PC-3 (cell line): ENCODE results near the gene GPC1.

Source experiments
- EZH2 ChIP-seq: fragments of 300-600 bp; sonication (generic); IDR thresholded peaks from one replicate; pipeline ENCODE4 v1.6.1; 2017; ENCODE audit warnings: antibody characterized with exemption, mild to moderate bottlenecking, low read length; ENCODE audit not compliant: unreplicated experiment
- TF ChIP-seq, protein P1 (sequence below): fragments of 300-600 bp; sonication (generic); conservative IDR thresholded peaks from 2 replicates; pipeline ENCODE4 v1.5.1; 2017; ENCODE audit warnings: antibody characterized with exemption, low read depth, mild to moderate bottlenecking, low read length

DNA sequence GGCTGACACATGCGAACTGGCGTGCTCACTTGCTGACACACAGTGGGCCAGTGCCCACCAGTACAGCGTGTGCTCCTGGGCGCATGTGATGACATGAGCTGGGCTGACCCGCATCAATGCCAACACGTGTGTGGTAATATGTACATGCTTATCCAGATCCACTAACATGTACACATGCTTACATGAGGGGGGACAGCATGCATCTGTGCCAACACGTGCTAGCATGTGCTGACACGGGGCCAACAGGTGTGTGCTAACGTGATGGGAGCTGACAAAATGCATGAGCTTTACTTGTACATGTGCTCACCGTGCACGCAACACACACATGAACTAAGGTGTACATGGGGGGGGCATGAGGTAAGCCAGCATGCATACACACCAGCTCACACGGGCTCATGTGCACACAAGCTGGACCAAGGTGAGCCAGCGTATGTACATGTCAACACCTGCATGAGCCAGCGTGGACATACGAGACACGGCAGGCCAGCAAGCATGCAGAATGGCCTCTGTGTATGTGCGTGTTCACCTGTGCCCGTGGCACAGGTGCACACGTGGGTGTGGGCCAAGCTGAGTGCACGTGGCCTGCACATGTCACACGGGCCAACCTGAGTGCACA, 28.5 kb downstream of the GPC1 start:
- TF ChIP-seq, protein P1, sequence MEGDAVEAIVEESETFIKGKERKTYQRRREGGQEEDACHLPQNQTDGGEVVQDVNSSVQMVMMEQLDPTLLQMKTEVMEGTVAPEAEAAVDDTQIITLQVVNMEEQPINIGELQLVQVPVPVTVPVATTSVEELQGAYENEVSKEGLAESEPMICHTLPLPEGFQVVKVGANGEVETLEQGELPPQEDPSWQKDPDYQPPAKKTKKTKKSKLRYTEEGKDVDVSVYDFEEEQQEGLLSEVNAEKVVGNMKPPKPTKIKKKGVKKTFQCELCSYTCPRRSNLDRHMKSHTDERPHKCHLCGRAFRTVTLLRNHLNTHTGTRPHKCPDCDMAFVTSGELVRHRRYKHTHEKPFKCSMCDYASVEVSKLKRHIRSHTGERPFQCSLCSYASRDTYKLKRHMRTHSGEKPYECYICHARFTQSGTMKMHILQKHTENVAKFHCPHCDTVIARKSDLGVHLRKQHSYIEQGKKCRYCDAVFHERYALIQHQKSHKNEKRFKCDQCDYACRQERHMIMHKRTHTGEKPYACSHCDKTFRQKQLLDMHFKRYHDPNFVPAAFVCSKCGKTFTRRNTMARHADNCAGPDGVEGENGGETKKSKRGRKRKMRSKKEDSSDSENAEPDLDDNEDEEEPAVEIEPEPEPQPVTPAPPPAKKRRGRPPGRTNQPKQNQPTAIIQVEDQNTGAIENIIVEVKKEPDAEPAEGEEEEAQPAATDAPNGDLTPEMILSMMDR, result no peak
- TF ChIP-seq EZH2, result no peak
